ENCODE data around the gene BHLHA15.

GRCh38 chr7:98229991-98230745, 18.9 kb downstream of the BHLHA15 start:
- TF ChIP-seq ZNF138 (tag by site-specific recombination; IDR thresholded peaks at IDR 0.05; ENCODE audit: borderline replicate concordance) (no peak), CTCF (tag by site-specific recombination; IDR thresholded peaks at IDR 0.05) (no peak), INSM2 (tag by site-specific recombination; IDR thresholded peaks at IDR 0.05) (no peak)

Data from HEK293 (cell line).